Activated naive CD4-positive, alpha-beta T cell treated with anti-CD3 and anti-CD28 coated beads, Interleukin-2, amount 10 ng/mL, durations not matched to agents 7 days and 5 days (primary cell): ENCODE measurements around the gene RASGRF2.

Source experiments
- CTCF ChIA-PET: fragments of 350-600 bp; sonication (Branson Sonifier 250); formaldehyde crosslinking; loops from one replicate; lab custom pipeline; 2021; ENCODE audit warnings: antibody characterized with exemption; lab: Charles Lee
- DNase-seq: peaks from one replicate; pipeline ENCODE4 v3.0.0-alpha.2; 2020
- H3K27ac Mint-ChIP-seq: one replicate; pipeline ENCODE4 v1.8.0; 2021; ENCODE audit warnings: mild to moderate bottlenecking, moderate library complexity, mixed read lengths
- H3K27me3 Mint-ChIP-seq: one replicate; pipeline ENCODE4 v1.8.0; 2021; ENCODE audit warnings: mild to moderate bottlenecking, mixed read lengths
- H3K36me3 Mint-ChIP-seq: one replicate; pipeline ENCODE4 v1.8.0; 2021; ENCODE audit warnings: mixed read lengths
- H3K4me1 Mint-ChIP-seq: one replicate; pipeline ENCODE4 v1.8.0; 2021; ENCODE audit warnings: mixed read lengths
- H3K4me3 Mint-ChIP-seq: one replicate; pipeline ENCODE4 v1.8.0; 2021; ENCODE audit warnings: mild to moderate bottlenecking, moderate library complexity, mixed read lengths
- H3K9me3 Mint-ChIP-seq: one replicate; pipeline ENCODE4 v1.8.0; 2021; ENCODE audit warnings: mixed read lengths

RASGRF2 gene

DNA sequence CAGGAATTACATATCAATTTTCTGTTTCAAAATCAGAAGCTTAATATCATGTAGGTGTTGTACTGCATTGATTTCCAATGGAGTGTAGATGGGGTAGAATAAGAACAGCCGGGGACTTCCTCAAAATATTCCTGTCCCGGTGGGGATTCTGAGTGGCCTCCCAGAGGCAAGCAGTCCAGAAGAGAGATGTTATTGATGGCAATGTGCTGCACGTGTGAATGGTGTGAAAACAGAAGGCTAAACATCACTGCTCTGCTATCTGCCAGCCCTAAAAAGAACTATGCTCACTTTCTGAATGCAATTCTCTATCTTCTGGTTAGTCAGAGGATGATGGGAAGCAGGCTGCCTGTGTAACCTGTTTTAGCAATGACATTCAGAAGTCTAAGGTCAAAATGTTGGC lies 181.9 kb downstream of the RASGRF2 start:
- H3K4me1 Mint-ChIP-seq = no peaks in the 10 kb centered on the region
- H3K27me3 Mint-ChIP-seq = no peaks in the 10 kb centered on the region
- H3K9me3 Mint-ChIP-seq = no peaks in the 10 kb centered on the region
- no peak overlapping the region for H3K27ac Mint-ChIP-seq
- H3K4me3 Mint-ChIP-seq = no peak overlapping the region
- CTCF ChIA-PET = no interaction called here
- DNase-seq = no peak
- H3K36me3 Mint-ChIP-seq = no peaks in the 10 kb centered on the region

DNA sequence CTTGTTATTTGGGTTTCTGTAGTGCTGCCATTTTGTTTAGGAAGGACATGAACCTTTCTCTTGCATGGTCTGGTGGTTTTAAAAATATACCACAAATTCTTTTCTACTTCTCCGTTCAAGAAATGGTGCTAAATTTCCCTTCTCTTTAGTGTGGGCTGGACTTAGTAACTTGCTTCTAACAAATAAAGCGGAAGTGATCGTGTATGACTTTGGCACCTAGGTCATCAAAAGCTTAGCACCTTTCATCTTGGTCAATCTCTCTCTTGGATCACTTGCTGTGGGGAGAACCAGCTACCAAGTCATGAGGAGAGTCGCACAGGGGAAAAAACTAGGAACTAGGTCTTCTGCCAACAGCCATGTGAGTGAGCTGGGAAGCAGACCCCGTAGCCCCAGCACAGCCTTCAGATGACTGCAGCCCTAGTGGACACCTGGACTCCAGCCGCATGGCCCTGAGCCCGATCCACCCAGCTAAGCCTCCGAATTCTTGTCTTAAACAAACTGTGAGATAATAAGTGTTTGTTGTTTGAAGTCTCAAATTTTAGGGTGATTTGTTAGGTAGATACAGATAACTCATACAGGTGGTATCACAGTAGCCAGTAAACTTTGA lies 185.3 kb downstream of the RASGRF2 start:
- no peak overlapping the region for H3K27ac Mint-ChIP-seq
- no peaks in the 10 kb centered on the region for H3K4me1 Mint-ChIP-seq
- no peaks in the 10 kb centered on the region for H3K9me3 Mint-ChIP-seq
- H3K36me3 Mint-ChIP-seq = no peaks in the 10 kb centered on the region
- DNase-seq = no peak
- CTCF ChIA-PET = no interaction called here
- H3K4me3 Mint-ChIP-seq = no peak overlapping the region
- H3K27me3 Mint-ChIP-seq = no peaks in the 10 kb centered on the region

GRCh38 chr5:81146031-81146430 lies 185.9 kb downstream of the RASGRF2 start:
- no peaks in the 10 kb centered on the region for H3K4me1 Mint-ChIP-seq
- H3K9me3 Mint-ChIP-seq = no peaks in the 10 kb centered on the region

GRCh38 chr5:81147011-81147885 lies 187.1 kb downstream of the RASGRF2 start:
- CTCF ChIA-PET = no interaction called here
- H3K9me3 Mint-ChIP-seq = no peaks in the 10 kb centered on the region
- no peaks in the 10 kb centered on the region for H3K4me1 Mint-ChIP-seq
- H3K36me3 Mint-ChIP-seq = no peaks in the 10 kb centered on the region
- H3K4me3 Mint-ChIP-seq = no peak overlapping the region
- no peaks in the 10 kb centered on the region for H3K27me3 Mint-ChIP-seq
- DNase-seq = no peak
- H3K27ac Mint-ChIP-seq = no peak overlapping the region

More at GRCh38 chr5:81146031-81146430, 185.9 kb downstream of the RASGRF2 start:
- Mint-ChIP-seq H3K27me3 (no peaks in the 10 kb centered on the region), H3K27ac (no peak overlapping the region), H3K36me3 (no peaks in the 10 kb centered on the region), H3K4me3 (no peak overlapping the region)
- DNase-seq = no peak
- CTCF ChIA-PET = no interaction called here

- Mint-ChIP-seq H3K9me3 (no peaks in the 10 kb centered on the region), H3K4me1 (no peaks in the 10 kb centered on the region), H3K27me3 (no peaks in the 10 kb centered on the region), H3K4me3 (no peak overlapping the region), H3K36me3 (no peaks in the 10 kb centered on the region), H3K27ac (no peak overlapping the region)
- DNase-seq = no peak
- CTCF ChIA-PET = no interaction called here
Measured at GRCh38 chr5:81147886-81148571, 187.9 kb downstream of the RASGRF2 start.

DNA sequence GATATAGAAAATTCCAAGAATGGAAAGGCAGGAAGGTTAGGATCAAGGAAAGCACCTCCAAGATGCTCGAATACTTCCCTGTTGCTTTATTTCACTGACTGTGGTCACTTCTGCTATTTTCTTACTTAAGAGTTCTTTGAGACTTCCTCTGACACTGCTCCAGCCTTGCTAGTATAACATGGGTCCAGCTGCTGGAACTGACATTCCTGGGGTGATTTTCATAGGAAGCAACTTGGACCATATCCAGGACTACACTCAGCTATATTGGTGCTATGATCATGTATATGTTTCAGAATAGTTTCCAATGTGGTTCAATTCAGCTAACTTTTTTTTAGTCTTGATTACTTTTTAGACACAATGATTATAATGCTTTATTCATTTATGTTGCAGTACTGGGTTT lies 191.4 kb downstream of the RASGRF2 start:
- Mint-ChIP-seq H3K27ac (no peak overlapping the region), H3K27me3 (no peaks in the 10 kb centered on the region), H3K9me3 (peaks cover 7% of the 10 kb centered on the region), H3K4me3 (no peak overlapping the region), H3K36me3 (peaks cover 3% of the 10 kb centered on the region), H3K4me1 (no peaks in the 10 kb centered on the region)
- DNase-seq = no peak
- CTCF ChIA-PET = no interaction called here

- CTCF ChIA-PET = no interaction called here
- Mint-ChIP-seq H3K27me3 (no peaks in the 10 kb centered on the region), H3K4me3 (no peak overlapping the region), H3K27ac (no peak overlapping the region), H3K4me1 (no peaks in the 10 kb centered on the region), H3K36me3 (peaks cover 5% of the 10 kb centered on the region), H3K9me3 (peaks cover 9% of the 10 kb centered on the region)
- DNase-seq = no peak
Measured at GRCh38 chr5:81154725-81155124, 194.6 kb downstream of the RASGRF2 start.

DNA sequence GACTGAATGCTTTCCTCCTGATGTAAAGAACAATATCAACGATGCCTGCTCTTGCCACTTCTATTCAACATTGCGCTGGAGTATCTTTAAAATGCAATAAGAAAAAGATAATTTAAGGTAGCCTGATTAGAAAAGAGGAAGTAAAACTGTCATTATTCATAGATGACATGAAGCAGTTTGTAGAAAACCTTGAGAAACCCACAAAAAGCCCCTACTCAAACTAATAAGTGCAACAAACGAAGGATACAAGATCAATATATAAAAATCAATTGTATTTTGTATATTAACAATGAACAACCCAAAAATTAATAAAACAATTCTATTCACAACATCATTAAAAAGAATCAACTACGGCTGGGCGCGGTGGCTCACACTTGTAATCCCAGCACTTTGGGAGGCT lies 196.6 kb downstream of the RASGRF2 start:
- no peak for DNase-seq
- H3K9me3 Mint-ChIP-seq = peaks cover 9% of the 10 kb centered on the region
- CTCF ChIA-PET = no interaction called here
- H3K4me3 Mint-ChIP-seq = no peak overlapping the region
- no peaks in the 10 kb centered on the region for H3K4me1 Mint-ChIP-seq
- H3K27me3 Mint-ChIP-seq = no peaks in the 10 kb centered on the region
- H3K36me3 Mint-ChIP-seq = peaks cover 5% of the 10 kb centered on the region
- no peak overlapping the region for H3K27ac Mint-ChIP-seq

DNA sequence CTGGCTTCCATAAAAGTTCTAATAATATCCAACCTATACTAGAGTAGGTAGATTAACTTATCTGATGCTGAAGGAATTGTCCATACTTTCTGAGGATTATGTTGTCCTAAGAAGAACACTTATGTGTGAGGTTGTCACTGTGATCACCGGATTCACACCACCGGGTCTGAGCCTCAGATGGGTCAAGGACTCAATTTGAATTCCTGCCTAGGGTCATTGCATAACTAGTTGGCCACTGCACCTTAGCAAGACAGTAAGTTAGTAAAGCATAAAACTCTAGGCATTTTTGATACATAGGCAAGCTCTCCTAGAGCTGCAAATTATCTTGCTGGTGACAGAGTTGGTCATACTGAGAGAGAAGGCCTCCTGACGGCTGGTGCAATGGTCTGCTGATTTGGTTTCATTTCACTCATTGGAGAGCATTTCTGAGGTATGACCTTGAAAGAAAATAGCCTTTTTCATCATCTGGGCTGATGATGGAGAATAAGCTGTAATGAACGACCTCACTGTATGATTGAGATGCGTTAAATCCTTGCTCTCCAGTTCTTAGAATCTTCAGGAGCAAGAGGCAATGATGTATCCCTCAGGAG lies 200.9 kb downstream of the RASGRF2 start:
- CTCF ChIA-PET = interaction anchor here (1.2 kb wide), 1 partner anchor 53 kb away, joined by 3 read pairs; no protein-coding TSS in a partner anchor
- Mint-ChIP-seq H3K4me1 (no peaks in the 10 kb centered on the region), H3K27ac (no peak overlapping the region), H3K9me3 (peaks cover 2% of the 10 kb centered on the region), H3K36me3 (peaks cover 2% of the 10 kb centered on the region), H3K27me3 (no peaks in the 10 kb centered on the region), H3K4me3 (no peak overlapping the region)
- DNase-seq = no peak

DNA sequence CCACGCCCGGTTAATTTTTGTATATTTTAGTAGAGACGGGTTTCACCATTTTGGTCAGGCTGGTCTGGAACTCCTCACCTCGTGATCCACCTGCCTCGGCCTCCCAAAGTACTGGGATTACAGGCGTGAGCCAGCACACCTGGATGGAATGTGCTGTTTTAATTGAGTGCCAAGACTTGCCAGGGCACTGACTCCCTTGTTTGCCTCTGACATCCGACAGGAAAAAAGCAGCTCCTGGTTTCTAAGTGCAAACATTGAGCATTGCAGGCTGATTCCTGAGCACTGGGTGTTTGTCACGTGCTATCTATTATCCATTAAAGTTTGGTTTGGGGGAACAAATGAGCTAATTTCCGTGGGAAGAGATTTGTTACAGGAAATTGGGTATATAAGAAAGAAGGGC lies 202.3 kb downstream of the RASGRF2 start:
- Mint-ChIP-seq H3K4me1 (no peaks in the 10 kb centered on the region), H3K4me3 (no peak overlapping the region), H3K27ac (no peak overlapping the region), H3K27me3 (no peaks in the 10 kb centered on the region), H3K9me3 (no peaks in the 10 kb centered on the region), H3K36me3 (no peaks in the 10 kb centered on the region)
- CTCF ChIA-PET = interaction anchor here (5.3 kb wide), 1 partner anchor 475 kb away, joined by 30 read pairs; no protein-coding TSS in a partner anchor
- no peak for DNase-seq

GRCh38 chr5:81163651-81164050 lies 203.5 kb downstream of the RASGRF2 start:
- no peaks in the 10 kb centered on the region for H3K27me3 Mint-ChIP-seq
- H3K4me3 Mint-ChIP-seq = no peak overlapping the region
- no peak overlapping the region for H3K27ac Mint-ChIP-seq
- CTCF ChIA-PET = interaction anchor here (1.0 to 5.3 kb wide), 4 partner anchors 56 to 492 kb away, joined by 3 to 30 read pairs (median 4); no protein-coding TSS in a partner anchor
- no peaks in the 10 kb centered on the region for H3K36me3 Mint-ChIP-seq
- H3K4me1 Mint-ChIP-seq = no peaks in the 10 kb centered on the region
- no peak for DNase-seq
- no peaks in the 10 kb centered on the region for H3K9me3 Mint-ChIP-seq

- no peaks in the 10 kb centered on the region for H3K27me3 Mint-ChIP-seq
- no peak for DNase-seq
- CTCF ChIA-PET = interaction anchor here (1.0 to 5.3 kb wide), 4 partner anchors 57 to 493 kb away, joined by 3 to 30 read pairs (median 4); no protein-coding TSS in a partner anchor
- peaks cover 3% of the 10 kb centered on the region for H3K4me1 Mint-ChIP-seq
- H3K9me3 Mint-ChIP-seq = no peaks in the 10 kb centered on the region
- no peak overlapping the region for H3K4me3 Mint-ChIP-seq
- no peaks in the 10 kb centered on the region for H3K36me3 Mint-ChIP-seq
- no peak overlapping the region for H3K27ac Mint-ChIP-seq
Measured at GRCh38 chr5:81164476-81164875, 204.3 kb downstream of the RASGRF2 start.

- peaks cover 3% of the 10 kb centered on the region for H3K4me1 Mint-ChIP-seq
- no peak overlapping the region for H3K4me3 Mint-ChIP-seq
- H3K9me3 Mint-ChIP-seq = no peaks in the 10 kb centered on the region
- H3K36me3 Mint-ChIP-seq = no peaks in the 10 kb centered on the region
- no peaks in the 10 kb centered on the region for H3K27me3 Mint-ChIP-seq
- H3K27ac Mint-ChIP-seq = no peak overlapping the region
- no peak for DNase-seq
- CTCF ChIA-PET = interaction anchor here (0.8 to 5.3 kb wide), 12 partner anchors 18 to 684 kb away, joined by 3 to 30 read pairs (median 4); no protein-coding TSS in a partner anchor
Measured at GRCh38 chr5:81164936-81165335, 204.8 kb downstream of the RASGRF2 start.
